Psoas muscle (tissue), 8 donors: ENCODE measurements around the gene HRH3. TPM values are rescaled to one million over a fixed set of nuclear protein-coding genes. Genes with fewer than 3 reads are reported as not detected.

Experiments
- ATAC-seq, 4 donors: fragments of 200-7000 bp; cut with Tn5 transposase; one replicate each; pipeline ENCODE4 v1.9.1; 2020; ENCODE audit warnings: moderate library complexity in 3 of 4, mild to moderate bottlenecking in 2 of 4
- DNase-seq, 2 donors: peaks; one replicate each; pipeline ENCODE4 v3.0.0-alpha.2; 2020
- H3K27ac ChIP-seq: fragments of 200-600 bp; one replicate; pipeline ENCODE4 v1.8.0; 2022
- H3K27me3 ChIP-seq, 3 donors: fragments of 200-600 bp in 1 of 3; one replicate each; pipeline versions ENCODE4 v1.6.1 to v1.8.0; 2013 to 2022; ENCODE audit warnings: low read length in 2 of 3, mild to moderate bottlenecking in 2 of 3, moderate library complexity in 1 of 3; ENCODE audit not compliant: insufficient read depth in 3 of 3
- H3K36me3 ChIP-seq, 2 donors: fragments of 200-600 bp in 1 of 2; one replicate each; pipeline versions ENCODE4 v1.6.1 to v1.8.0; 2013 to 2022; ENCODE audit warnings: low read depth in 1 of 2, mild to moderate bottlenecking in 1 of 2, moderate library complexity in 1 of 2; ENCODE audit not compliant: insufficient read depth in 1 of 2
- H3K4me1 ChIP-seq: fragments of 200-600 bp; one replicate; pipeline ENCODE4 v1.8.0; 2022
- H3K4me3 ChIP-seq: fragments of 200-600 bp; one replicate; pipeline ENCODE4 v1.8.0; 2022; ENCODE audit warnings: mild to moderate bottlenecking
- H3K9me3 ChIP-seq: fragments of 200-600 bp; one replicate; pipeline ENCODE4 v1.8.0; 2022
- CTCF ChIP-seq: fragments of 200-600 bp; IDR thresholded peaks from one replicate; pipeline ENCODE4 v1.8.0; 2022; ENCODE audit warnings: antibody characterized with exemption
- WGBS, 3 donors: extraction: QIAGEN DNeasy Blood & Tissue Kit; methylation state at CpG; one replicate each; pipeline versions ENCODE4 v1.1.6 to v1.1.7; 2013; 5-methylcytosine and 5-hydroxymethylcytosine counted together
- intact Hi-C, 2 donors: fragments of 100-400 bp; cut with DNase I; formaldehyde crosslinking; loops; one replicate each; pipeline versions ENCODE4 v1.11.0 to v1.14.2; 2022
- polyA plus RNA-seq, 3 donors: library from polyadenylated mRNA; stranded (reverse); fragments of 200-250 nt; gene quantifications; one replicate each; pipeline ENCODE4 v1.2.3, GENCODE V29; 2013
- total RNA-seq, 4 donors: library from RNA; stranded (reverse); fragmentation: NEBNext Ultra II Directional in 2 of 4; extraction: Animal tissue kit (Norgen Biotek cat#: 25700) in 2 of 4; gene quantifications; one replicate each; pipeline versions ENCODE4 v1.2.1 to v1.2.4, GENCODE V29; 2021 to 2023
- donor health status: healthy with polysubstance abuse.
- donor health status: DM: no; HTN: no; CAD: no; lungs with moderate emphysema.
- donor health status: Bipolar disorder and iron deficiency.
- donor health status: healthy.
- donor health status: DM: yes; HTN: yes; CAD: no.
- donor health status: DM: no; HTN: no; CAD: no.
- donor health status: DM: no; HTN: no; CAD: no.
- donor health status: DM: yes; HTN: yes; CAD: no.

HRH3 gene
- total and polyA plus RNA-seq, 7 donors, result 0.03 TPM; not detected in 6

- peak; percentile 95 to 98 for DNase-seq
- WGBS, 3 donors, result 0 to 1% (median 0%) methylated on average over 81 to 96 of the region's 96 CpGs
- peak; percentile 96 to 98 (median 98) for ATAC-seq
- H3K27ac ChIP-seq, result peak within 1 kb of the TSS; percentile 96
- H3K27me3 ChIP-seq, result no peaks in the 10 kb centered on the region
- intact Hi-C loops, result loop anchor here (2.0 to 10.0 kb wide), 2 partner anchors 40 to 202 kb away; partner anchors contain the start of genes RPS21 (in 2 of the 2), PSMA7 (in 1 of the 2) and SS18L1 (in 1 of the 2)
- no peaks in the 10 kb centered on the region for H3K9me3 ChIP-seq
- TF ChIP-seq CTCF, result no peak
- peaks cover 13% of the 10 kb centered on the region for H3K4me1 ChIP-seq
- H3K4me3 ChIP-seq, result peak within 1 kb of the TSS; percentile 95
- peaks cover 0 to 29% of the 10 kb centered on the region in 2 donors for H3K36me3 ChIP-seq
These were observed 37.3 kb downstream of the HRH3 start, which contains the start of gene MTG2 for GRCh38 chr20:62182469-62183425. MTG2 (plus strand) TSS chr20:62183028; CDS start chr20:62193421, 10,393 bp downstream.

- ATAC-seq, result no peak
- 88 to 93% (median 92%) methylated on average over 2 of the region's 2 CpGs for WGBS, 3 donors
- H3K27ac ChIP-seq, result peak overlapping the region; percentile 96
These were observed 38.3 kb downstream of the HRH3 start for GRCh38 chr20:62181808-62182207.

GRCh38 chr20:62179162-62179504 lies 40.9 kb downstream of the HRH3 start:
- 91 to 96% (median 93%) methylated on average over 14 of the region's 14 CpGs for WGBS, 3 donors

More at GRCh38 chr20:62181808-62182207, 38.3 kb downstream of the HRH3 start:
- intact Hi-C loops, result loop anchor here (2.0 to 10.0 kb wide), 2 partner anchors 39 to 203 kb away; partner anchors contain the start of genes RPS21 (in 2 of the 2), PSMA7 (in 1 of the 2) and SS18L1 (in 1 of the 2)
- TF ChIP-seq CTCF, result no peak
- Histone ChIP-seq H3K4me1 (peaks cover 13% of the 10 kb centered on the region), H3K36me3 (peaks cover 0 to 39% of the 10 kb centered on the region in 2 donors), H3K4me3 (peak overlapping the region; percentile 95), H3K9me3 (no peaks in the 10 kb centered on the region), H3K27me3 (no peaks in the 10 kb centered on the region)
- no peak for DNase-seq

More at GRCh38 chr20:62179162-62179504, 40.9 kb downstream of the HRH3 start:
- DNase-seq (peak in 1 of 2 donors; percentile 39), ATAC-seq (no peak)
- intact Hi-C loops, result no loop called here
- Histone ChIP-seq H3K36me3 (peaks cover 0 to 63% of the 10 kb centered on the region in 2 donors), H3K4me3 (no peak overlapping the region), H3K4me1 (peaks cover 8% of the 10 kb centered on the region), H3K9me3 (no peaks in the 10 kb centered on the region), H3K27ac (no peak overlapping the region), H3K27me3 (no peaks in the 10 kb centered on the region)
- TF ChIP-seq CTCF, result no peak
